ENCODE results near the gene MUCL3. TPM values are rescaled to one million over a fixed set of nuclear protein-coding genes. Genes with fewer than 3 reads are reported as not detected.
A peak's percentile ranks its signal among the peaks of the same experiment; 100 is the strongest.

Gene MUCL3
- total RNA-seq, 1 experiment from 2014 or later, result 0.15 TPM

DNA sequence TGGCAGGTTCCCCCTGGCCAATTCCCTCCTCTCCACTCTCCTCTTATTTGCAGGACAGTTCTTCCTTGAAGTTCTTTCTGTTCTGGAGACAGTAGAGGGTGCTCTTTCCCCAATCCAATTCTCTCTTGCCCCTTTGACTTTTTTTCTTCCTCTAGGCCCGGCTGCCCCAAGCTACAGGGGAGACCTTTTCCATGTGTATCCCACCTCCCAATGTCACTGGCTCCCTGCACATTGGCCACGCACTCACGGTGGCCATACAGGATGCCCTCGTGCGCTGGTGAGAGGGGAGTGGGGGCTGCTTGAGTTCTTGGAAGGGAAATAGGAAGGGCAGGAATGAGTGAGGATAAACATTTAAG, 25.2 kb upstream of the MUCL3 start:
- peak overlapping the region; percentile 85 for H3K27ac Mint-ChIP-seq
- DNase-seq (ENCODE audit: low spot score), result peak; percentile 29
- ChIA-PET CTCF (interaction anchor here (0.6 to 6.4 kb wide), 40 partner anchors 9 to 430 kb away, joined by 3 to 124 read pairs (median 5); partner anchors contain the start of genes DDR1, MUCL3, PSORS1C1 and SFTA2), POLR2A (interaction anchor here (1.0 to 1.4 kb wide), 2 partner anchors 35 to 155 kb away, joined by 4 read pairs; no protein-coding TSS in a partner anchor)
- no peaks in the 10 kb centered on the region for H3K27me3 Mint-ChIP-seq (ENCODE audit: low read depth)
- H3K4me1 Mint-ChIP-seq, result peaks cover 22% of the 10 kb centered on the region
- peaks cover 57% of the 10 kb centered on the region for H3K36me3 Mint-ChIP-seq
- H3K9me3 Mint-ChIP-seq, result no peaks in the 10 kb centered on the region
- H3K4me3 Mint-ChIP-seq, result peak overlapping the region; percentile 54
- ATAC-seq, result peak; percentile 62
- 0 out of 2 replicates have a peak, but pooled peaks have one; percentile 20 for TF ChIP-seq CTCF (IDR thresholded peaks at IDR 0.05)
- TF ChIP-seq GABPB1 (CRISPR knock-in tag; IDR thresholded peaks at IDR 0.05), result 0 out of 2 replicates have a peak, but pooled peaks have one; percentile 5
- no peak for TF ChIP-seq E2F5 (CRISPR knock-in tag; IDR thresholded peaks at IDR 0.05)

- Mint-ChIP-seq H3K36me3 (peaks cover 51% of the 10 kb centered on the region), H3K4me3 (no peak overlapping the region), H3K27me3 (ENCODE audit: low read depth) (no peaks in the 10 kb centered on the region), H3K9me3 (no peaks in the 10 kb centered on the region), H3K4me1 (peaks cover 22% of the 10 kb centered on the region), H3K27ac (no peak overlapping the region)
- no peak for TF ChIP-seq ZNF232 (CRISPR knock-in tag; IDR thresholded peaks at IDR 0.05)
- no peak for TF ChIP-seq KAT7 (CRISPR knock-in tag; IDR thresholded peaks at IDR 0.05; ENCODE audit: borderline replicate concordance)
- TF ChIP-seq FOXJ3 (CRISPR knock-in tag; IDR thresholded peaks at IDR 0.05; ENCODE audit: borderline replicate concordance), result no peak
- no peak for TF ChIP-seq ZNF219 (CRISPR knock-in tag; IDR thresholded peaks at IDR 0.05; ENCODE audit: borderline replicate concordance)
- no peak for TF ChIP-seq HMGA2 (CRISPR knock-in tag; IDR thresholded peaks at IDR 0.05)
- no peak for TF ChIP-seq ZNF396 (CRISPR knock-in tag; IDR thresholded peaks at IDR 0.05; ENCODE audit: borderline replicate concordance)
- TF ChIP-seq TCF7 (CRISPR knock-in tag; IDR thresholded peaks at IDR 0.05; ENCODE audit: low read depth), result no peak
- TF ChIP-seq FOXP1 (CRISPR knock-in tag; IDR thresholded peaks at IDR 0.05; ENCODE audit: borderline replicate concordance), result no peak
- TF ChIP-seq SMAD3 (CRISPR knock-in tag; IDR thresholded peaks at IDR 0.05; ENCODE audit: borderline replicate concordance), result no peak
- TF ChIP-seq, protein P1, sequence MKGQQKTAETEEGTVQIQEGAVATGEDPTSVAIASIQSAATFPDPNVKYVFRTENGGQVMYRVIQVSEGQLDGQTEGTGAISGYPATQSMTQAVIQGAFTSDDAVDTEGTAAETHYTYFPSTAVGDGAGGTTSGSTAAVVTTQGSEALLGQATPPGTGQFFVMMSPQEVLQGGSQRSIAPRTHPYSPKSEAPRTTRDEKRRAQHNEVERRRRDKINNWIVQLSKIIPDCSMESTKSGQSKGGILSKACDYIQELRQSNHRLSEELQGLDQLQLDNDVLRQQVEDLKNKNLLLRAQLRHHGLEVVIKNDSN (CRISPR knock-in tag; IDR thresholded peaks at IDR 0.05), result no peak
- TF ChIP-seq, protein P2, sequence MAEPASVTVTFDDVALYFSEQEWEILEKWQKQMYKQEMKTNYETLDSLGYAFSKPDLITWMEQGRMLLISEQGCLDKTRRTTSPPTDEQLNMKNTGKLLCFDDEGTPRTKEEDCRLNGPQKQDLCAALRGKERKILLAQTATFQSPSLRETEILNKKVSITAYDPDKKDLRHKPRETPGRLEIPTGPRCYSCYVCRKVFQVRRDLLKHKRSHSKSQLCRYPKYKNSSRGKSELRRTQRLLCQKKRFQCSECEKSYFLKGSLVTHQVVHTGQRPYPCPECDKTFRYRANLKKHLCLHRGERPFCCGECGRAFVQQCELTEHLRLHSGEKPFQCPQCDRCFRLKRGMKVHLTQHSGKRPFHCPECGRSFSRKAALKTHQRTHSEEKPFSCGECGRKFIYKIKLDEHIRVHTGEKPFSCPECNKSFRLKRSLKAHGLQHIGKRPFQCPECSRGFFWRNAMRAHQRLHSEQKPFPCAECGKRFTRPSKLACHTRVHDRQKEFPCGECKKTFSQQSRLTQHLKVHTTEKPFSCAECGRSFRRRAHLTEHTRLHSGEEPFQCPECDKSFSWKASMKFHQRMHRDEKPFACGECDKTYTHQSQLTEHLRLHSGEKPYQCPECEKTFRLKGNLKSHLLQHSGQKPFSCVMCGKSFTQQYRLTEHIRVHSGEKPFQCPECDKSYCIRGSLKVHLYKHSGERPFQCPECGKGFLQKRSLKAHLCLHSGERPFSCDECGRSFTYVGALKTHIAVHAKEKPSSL (CRISPR knock-in tag; conservative IDR thresholded peaks at IDR 0.05), result no peak
- no peak for TF ChIP-seq CREB1 (CRISPR knock-in tag; IDR thresholded peaks at IDR 0.05)
- no peak for TF ChIP-seq ZNF512 (CRISPR knock-in tag; IDR thresholded peaks at IDR 0.05; ENCODE audit: borderline replicate concordance)
- TF ChIP-seq AR (CRISPR knock-in tag; IDR thresholded peaks at IDR 0.05), result no peak
- TF ChIP-seq TEAD1 (CRISPR knock-in tag; IDR thresholded peaks at IDR 0.05), result no peak
- TF ChIP-seq ZNF416 (CRISPR knock-in tag; IDR thresholded peaks at IDR 0.05), result no peak
- no peak for TF ChIP-seq NFATC4 (CRISPR knock-in tag; IDR thresholded peaks at IDR 0.05)
- TF ChIP-seq IRF2 (CRISPR knock-in tag; IDR thresholded peaks at IDR 0.05; ENCODE audit: borderline replicate concordance, low read depth), result no peak
- no peak for TF ChIP-seq ZNF138 (CRISPR knock-in tag; conservative IDR thresholded peaks at IDR 0.05)
- no peak for ATAC-seq
- POLR2A ChIA-PET, result interaction anchor here (0.7 to 1.4 kb wide), 2 partner anchors 32 to 36 kb away, joined by 3 to 4 read pairs; no protein-coding TSS in a partner anchor
- no peak for DNase-seq (ENCODE audit: low spot score)
- CTCF ChIA-PET, result interaction anchor here (1.1 to 6.4 kb wide), 7 partner anchors 95 to 170 kb away, joined by 3 to 124 read pairs (median 5); no protein-coding TSS in a partner anchor
Measured at GRCh38 chr6:30917041-30917440, 23.7 kb upstream of the MUCL3 start.
